Calu3 (cell line): ENCODE measurements around the gene ADH1C. TPM values are rescaled to one million over a fixed set of nuclear protein-coding genes. Genes with fewer than 3 reads are reported as not detected.

Experiments
- BruUV-seq: library from RNA; stranded (reverse); fragments of 400-500 nt; replicated peaks from 2 replicates; lab custom pipeline; 2021; lab: Mats Ljungman, UMichigan
- CTCF ChIA-PET: fragments of 300-600 bp; sonication (Branson Sonifier 250); formaldehyde crosslinking; loops from one replicate; lab custom pipeline; 2022; ENCODE audit warnings: antibody characterized with exemption; lab: Charles Lee
- DNase-seq: peaks from one replicate; pipeline ENCODE4 v3.0.0; 2022
- H3K27ac Mint-ChIP-seq: one replicate; pipeline ENCODE4 v1.8.0; 2022; ENCODE audit warnings: mixed read lengths; ENCODE audit not compliant: unreplicated experiment
- H3K27me3 Mint-ChIP-seq: one replicate; pipeline ENCODE4 v1.8.0; 2022; ENCODE audit warnings: mixed read lengths; ENCODE audit not compliant: unreplicated experiment
- H3K36me3 Mint-ChIP-seq: one replicate; pipeline ENCODE4 v1.8.0; 2022; ENCODE audit warnings: mild to moderate bottlenecking, moderate library complexity, mixed read lengths; ENCODE audit not compliant: insufficient read depth, unreplicated experiment
- H3K4me1 Mint-ChIP-seq: one replicate; pipeline ENCODE4 v1.8.0; 2022; ENCODE audit warnings: mild to moderate bottlenecking, low read depth, mixed read lengths; ENCODE audit not compliant: unreplicated experiment
- H3K4me3 Mint-ChIP-seq: one replicate; pipeline ENCODE4 v1.8.0; 2022; ENCODE audit warnings: mild to moderate bottlenecking, low read depth, moderate library complexity, mixed read lengths; ENCODE audit not compliant: unreplicated experiment
- H3K9me3 Mint-ChIP-seq: one replicate; pipeline ENCODE4 v1.8.0; 2022; ENCODE audit warnings: low read depth, mixed read lengths; ENCODE audit not compliant: unreplicated experiment
- intact Hi-C: fragments of 100-400 bp; cut with micrococcal nuclease; formaldehyde crosslinking; loops from one replicate; pipeline ENCODE4 v1.10.0; 2022; ENCODE audit not compliant: unreplicated experiment
- total RNA-seq: library from RNA; stranded (reverse); gene quantifications from 2 replicates; pipeline ENCODE4 v1.2.3, GENCODE V29; 2022
- TF ChIP-seq, protein P1 (sequence below): fragments of 200-600 bp; IDR thresholded peaks from one replicate; pipeline ENCODE4 v1.8.0; 2022; ENCODE audit warnings: antibody characterized with exemption; ENCODE audit not compliant: unreplicated experiment

The ADH1C gene
- total RNA-seq, 1 experiment from 2014 or later, result 5.8 TPM

DNA sequence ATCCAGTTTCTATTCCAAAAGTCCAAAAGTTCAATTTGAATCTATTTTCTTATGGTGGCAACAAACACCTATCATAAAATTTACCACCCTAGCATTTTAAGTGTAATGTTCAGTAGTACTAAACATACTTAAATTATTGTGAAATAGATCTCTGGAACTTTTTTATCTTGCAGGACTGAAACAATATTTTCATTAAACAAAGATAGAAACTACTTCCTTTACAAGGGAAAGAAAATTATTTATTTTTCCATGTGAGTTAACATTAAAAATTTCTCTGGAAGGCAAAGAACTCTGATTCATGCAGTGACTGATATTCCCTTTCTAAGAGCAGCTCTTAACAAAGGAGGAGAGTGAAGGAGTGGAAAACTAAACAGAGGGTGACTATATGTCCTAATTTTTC is 42.4 kb upstream of the ADH1C start:
- CTCF ChIA-PET, result no interaction called here
- Mint-ChIP-seq H3K36me3 (no peaks in the 10 kb centered on the region), H3K27me3 (no peaks in the 10 kb centered on the region), H3K4me1 (no peaks in the 10 kb centered on the region), H3K4me3 (no peak overlapping the region), H3K27ac (no peak overlapping the region), H3K9me3 (peaks cover 3% of the 10 kb centered on the region)
- no TSS peak for BruUV-seq
- TF ChIP-seq, protein P1, sequence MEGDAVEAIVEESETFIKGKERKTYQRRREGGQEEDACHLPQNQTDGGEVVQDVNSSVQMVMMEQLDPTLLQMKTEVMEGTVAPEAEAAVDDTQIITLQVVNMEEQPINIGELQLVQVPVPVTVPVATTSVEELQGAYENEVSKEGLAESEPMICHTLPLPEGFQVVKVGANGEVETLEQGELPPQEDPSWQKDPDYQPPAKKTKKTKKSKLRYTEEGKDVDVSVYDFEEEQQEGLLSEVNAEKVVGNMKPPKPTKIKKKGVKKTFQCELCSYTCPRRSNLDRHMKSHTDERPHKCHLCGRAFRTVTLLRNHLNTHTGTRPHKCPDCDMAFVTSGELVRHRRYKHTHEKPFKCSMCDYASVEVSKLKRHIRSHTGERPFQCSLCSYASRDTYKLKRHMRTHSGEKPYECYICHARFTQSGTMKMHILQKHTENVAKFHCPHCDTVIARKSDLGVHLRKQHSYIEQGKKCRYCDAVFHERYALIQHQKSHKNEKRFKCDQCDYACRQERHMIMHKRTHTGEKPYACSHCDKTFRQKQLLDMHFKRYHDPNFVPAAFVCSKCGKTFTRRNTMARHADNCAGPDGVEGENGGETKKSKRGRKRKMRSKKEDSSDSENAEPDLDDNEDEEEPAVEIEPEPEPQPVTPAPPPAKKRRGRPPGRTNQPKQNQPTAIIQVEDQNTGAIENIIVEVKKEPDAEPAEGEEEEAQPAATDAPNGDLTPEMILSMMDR, result no peak
- no peak for DNase-seq
- intact Hi-C loops, result no loop called here

DNA sequence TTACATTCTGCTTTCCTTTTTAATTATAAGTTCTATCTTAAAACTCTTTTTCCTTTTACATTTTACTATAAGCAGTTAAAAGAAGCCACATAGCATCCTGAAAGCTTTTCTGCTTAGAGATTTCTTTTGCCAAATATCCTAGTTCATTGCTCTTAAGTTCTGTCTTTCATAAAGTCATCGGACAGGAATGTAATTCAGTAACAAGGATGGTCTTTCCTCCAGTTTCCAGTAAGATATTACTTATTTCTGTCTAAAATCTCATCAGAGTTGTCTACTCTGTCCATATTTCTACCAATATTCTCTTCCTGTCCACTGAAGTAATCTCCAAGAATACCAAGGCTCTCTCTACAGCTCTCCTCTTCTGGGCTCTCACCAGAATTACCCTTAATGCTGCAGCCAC is 37.5 kb upstream of the ADH1C start:
- BruUV-seq, result no TSS peak
- Mint-ChIP-seq H3K9me3 (peaks cover 5% of the 10 kb centered on the region), H3K4me1 (no peaks in the 10 kb centered on the region)

DNA sequence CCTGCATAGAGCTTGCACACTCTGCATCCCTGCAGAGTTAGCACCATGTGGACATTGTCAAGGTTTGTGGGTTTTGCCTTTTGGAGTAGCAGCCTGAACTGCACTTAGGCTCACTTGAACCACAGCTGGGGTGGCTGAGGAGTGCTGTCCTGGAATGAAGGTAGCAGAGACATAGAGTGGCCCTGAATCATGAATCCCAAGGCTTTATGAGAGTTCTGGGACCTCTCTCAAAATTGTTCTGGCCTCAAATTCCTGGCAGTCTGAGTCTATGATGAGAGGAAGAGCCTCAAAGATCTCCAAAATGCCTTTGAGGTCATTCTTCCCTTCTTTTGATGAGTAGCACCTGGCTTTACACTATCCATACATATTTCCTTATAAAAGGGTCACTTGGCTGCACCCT is 37.1 kb upstream of the ADH1C start:
- BruUV-seq, result no TSS peak
- H3K27me3 Mint-ChIP-seq, result no peaks in the 10 kb centered on the region
- TF ChIP-seq, protein P1, result no peak
- intact Hi-C loops, result no loop called here
- H3K27ac Mint-ChIP-seq, result no peak overlapping the region
- no peak overlapping the region for H3K4me3 Mint-ChIP-seq
- CTCF ChIA-PET, result no interaction called here
- DNase-seq, result no peak
- H3K36me3 Mint-ChIP-seq, result no peaks in the 10 kb centered on the region
- H3K4me1 Mint-ChIP-seq, result no peaks in the 10 kb centered on the region
- H3K9me3 Mint-ChIP-seq, result peaks cover 5% of the 10 kb centered on the region

More for the DNA sequence above, 37.5 kb upstream of the ADH1C start:
- intact Hi-C loops, result no loop called here
- H3K4me3 Mint-ChIP-seq, result no peak overlapping the region
- no peaks in the 10 kb centered on the region for H3K36me3 Mint-ChIP-seq
- TF ChIP-seq, protein P1, result no peak
- CTCF ChIA-PET, result no interaction called here
- no peaks in the 10 kb centered on the region for H3K27me3 Mint-ChIP-seq
- no peak overlapping the region for H3K27ac Mint-ChIP-seq
- DNase-seq, result no peak

DNA sequence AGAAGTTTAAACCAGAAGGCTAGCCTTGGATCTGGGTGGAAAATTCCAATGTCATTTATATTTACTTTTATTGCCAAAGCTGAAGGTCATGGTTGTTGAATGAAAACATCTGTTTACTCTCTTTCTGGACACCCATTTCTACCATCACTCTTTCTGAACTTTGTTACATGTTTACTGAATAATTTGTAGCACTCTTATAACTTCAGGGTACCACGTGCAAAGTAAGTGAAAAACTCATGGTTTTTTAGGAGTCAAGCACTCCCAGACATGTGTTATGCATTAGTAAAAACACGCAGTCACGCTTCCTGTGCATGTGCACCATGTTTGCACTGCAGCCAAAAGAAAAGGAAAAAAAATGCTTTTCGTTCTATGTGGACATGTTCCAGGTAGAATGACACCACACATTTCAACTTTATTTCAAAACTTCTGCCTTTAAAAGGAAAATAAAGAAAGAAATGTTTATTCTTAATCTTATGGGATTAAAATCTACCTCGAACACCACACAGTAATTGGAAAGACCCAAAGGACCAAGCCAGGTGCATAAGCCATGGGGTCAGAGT is 31.4 kb upstream of the ADH1C start:
- BruUV-seq, result no TSS peak
- CTCF ChIA-PET, result no interaction called here

More for the DNA sequence above, 31.4 kb upstream of the ADH1C start:
- H3K27ac Mint-ChIP-seq, result no peak overlapping the region
- H3K4me3 Mint-ChIP-seq, result no peak overlapping the region
- TF ChIP-seq, protein P1, result no peak
- no peaks in the 10 kb centered on the region for H3K36me3 Mint-ChIP-seq
- H3K4me1 Mint-ChIP-seq, result peaks cover 7% of the 10 kb centered on the region
- intact Hi-C loops, result no loop called here
- no peaks in the 10 kb centered on the region for H3K27me3 Mint-ChIP-seq
- H3K9me3 Mint-ChIP-seq, result peaks cover 3% of the 10 kb centered on the region
- DNase-seq, result no peak
